ENCODE data around the gene YPEL4. TPM values are rescaled to one million over a fixed set of nuclear protein-coding genes. Genes with fewer than 3 reads are reported as not detected.
A peak's percentile ranks its signal among the peaks of the same experiment; 100 is the strongest.

The YPEL4 gene
- total RNA-seq, 1 donor from 2014 or later, result 0.48 TPM

DNA sequence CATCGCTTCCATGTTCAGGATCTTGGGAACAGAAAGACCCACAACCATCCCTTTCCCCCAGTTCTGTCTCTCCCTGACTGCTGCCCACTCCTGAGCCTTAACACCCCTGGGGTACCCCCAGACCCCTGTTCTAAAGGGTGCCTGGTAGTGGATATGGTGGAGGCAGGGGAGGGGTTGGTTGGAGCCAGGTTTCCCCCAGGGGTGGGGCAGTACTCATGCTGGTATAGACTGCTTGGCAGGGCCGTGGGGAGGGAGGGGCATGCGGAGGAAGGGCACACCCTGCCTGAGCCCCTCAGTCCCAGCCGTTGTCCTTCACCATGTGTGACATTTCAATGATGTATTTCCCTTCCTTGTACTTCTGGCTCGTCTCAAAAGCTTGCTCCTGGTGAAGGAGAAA is 4.0 kb downstream of the YPEL4 start:
- TF ChIP-seq, protein P1, sequence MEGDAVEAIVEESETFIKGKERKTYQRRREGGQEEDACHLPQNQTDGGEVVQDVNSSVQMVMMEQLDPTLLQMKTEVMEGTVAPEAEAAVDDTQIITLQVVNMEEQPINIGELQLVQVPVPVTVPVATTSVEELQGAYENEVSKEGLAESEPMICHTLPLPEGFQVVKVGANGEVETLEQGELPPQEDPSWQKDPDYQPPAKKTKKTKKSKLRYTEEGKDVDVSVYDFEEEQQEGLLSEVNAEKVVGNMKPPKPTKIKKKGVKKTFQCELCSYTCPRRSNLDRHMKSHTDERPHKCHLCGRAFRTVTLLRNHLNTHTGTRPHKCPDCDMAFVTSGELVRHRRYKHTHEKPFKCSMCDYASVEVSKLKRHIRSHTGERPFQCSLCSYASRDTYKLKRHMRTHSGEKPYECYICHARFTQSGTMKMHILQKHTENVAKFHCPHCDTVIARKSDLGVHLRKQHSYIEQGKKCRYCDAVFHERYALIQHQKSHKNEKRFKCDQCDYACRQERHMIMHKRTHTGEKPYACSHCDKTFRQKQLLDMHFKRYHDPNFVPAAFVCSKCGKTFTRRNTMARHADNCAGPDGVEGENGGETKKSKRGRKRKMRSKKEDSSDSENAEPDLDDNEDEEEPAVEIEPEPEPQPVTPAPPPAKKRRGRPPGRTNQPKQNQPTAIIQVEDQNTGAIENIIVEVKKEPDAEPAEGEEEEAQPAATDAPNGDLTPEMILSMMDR (conservative IDR thresholded peaks at IDR 0.05), result no peak
- no peak for DNase-seq (ENCODE audit: extremely low spot score, unreplicated experiment)
- Mint-ChIP-seq H3K27me3 (peaks cover 46% of the 10 kb centered on the region), H3K4me3 (no peak overlapping the region), H3K27ac (peak overlapping the region; percentile 56), H3K9me3 (no peaks in the 10 kb centered on the region), H3K36me3 (peaks cover 16% of the 10 kb centered on the region), H3K4me1 (ENCODE audit: unreplicated experiment) (peaks cover 77% of the 10 kb centered on the region)

DNA sequence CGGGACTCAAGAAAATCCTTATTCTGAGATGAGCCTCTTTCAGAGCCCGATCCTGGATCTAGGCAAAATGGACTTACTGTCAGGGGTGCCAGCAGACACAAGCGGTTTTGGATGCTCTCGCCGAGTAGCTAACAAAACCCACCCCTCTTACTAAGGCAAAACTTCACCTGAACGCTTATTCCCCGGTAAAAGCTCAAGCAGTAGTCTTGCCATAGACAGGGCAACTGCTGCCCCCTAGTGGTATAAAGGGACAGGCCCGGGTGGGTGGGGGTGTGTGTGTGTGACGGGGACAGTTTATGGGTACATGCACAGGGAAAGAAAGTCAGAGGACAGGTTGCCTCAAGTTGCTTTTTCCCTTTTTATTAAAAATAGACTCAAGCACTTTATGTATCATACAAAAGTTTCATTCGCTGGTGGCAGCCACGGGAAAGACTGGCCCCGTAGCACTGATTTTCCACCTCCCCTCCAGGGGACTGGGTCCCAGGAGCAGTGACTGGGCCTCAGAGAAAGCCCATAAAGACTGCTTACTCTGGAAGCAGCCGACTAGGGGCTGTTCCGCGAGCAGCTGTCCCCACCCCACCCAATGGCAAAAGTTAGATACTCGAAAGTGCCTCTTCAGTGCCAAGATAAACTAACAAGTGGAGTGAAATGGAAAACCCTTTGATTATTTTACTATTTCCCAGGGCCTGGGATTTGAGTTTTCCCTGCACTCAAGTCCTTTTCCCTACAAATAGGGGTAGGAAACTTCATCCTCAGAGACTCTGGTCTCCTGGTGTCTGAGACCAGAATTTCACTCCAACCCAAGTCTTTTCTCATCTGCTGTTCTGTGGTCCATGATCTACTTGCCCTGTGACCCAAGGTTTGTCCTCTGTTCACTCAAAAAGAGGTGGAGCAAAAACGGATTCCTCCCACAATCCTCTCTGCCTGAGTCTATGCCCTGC is 4.7 kb downstream of the YPEL4 start:
- H3K9me3 Mint-ChIP-seq, result no peaks in the 10 kb centered on the region
- TF ChIP-seq, protein P1 (conservative IDR thresholded peaks at IDR 0.05), result peak; percentile 98
- DNase-seq (ENCODE audit: extremely low spot score, unreplicated experiment), result peak; percentile 89
- H3K4me1 Mint-ChIP-seq (ENCODE audit: unreplicated experiment), result peaks cover 75% of the 10 kb centered on the region
- peaks cover 41% of the 10 kb centered on the region for H3K27me3 Mint-ChIP-seq
- peaks cover 17% of the 10 kb centered on the region for H3K36me3 Mint-ChIP-seq
- H3K4me3 Mint-ChIP-seq, result peak overlapping the region; percentile 28
- H3K27ac Mint-ChIP-seq, result peak overlapping the region; percentile 59

DNA sequence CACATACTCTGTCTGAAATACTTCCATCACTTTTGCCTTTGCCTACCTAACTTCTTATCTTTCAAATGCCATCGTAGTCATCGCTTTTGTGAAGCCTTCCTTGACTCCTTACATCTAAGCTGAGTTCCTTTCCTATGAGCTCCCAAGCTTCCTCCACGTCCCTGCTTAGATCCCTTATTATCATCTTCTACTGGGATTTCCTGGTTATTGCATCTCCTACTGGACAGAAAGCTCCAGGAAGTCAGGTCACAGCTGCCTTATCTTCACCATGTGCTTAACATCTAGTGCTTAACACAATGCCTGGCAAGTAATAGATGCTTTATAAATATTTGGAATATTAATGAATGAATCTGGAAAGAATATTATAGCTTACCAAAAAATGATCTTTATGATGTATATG is 5.9 kb downstream of the YPEL4 start:
- Mint-ChIP-seq H3K4me1 (ENCODE audit: unreplicated experiment) (peaks cover 65% of the 10 kb centered on the region), H3K4me3 (peak overlapping the region; percentile 29), H3K27ac (peak overlapping the region; percentile 35), H3K9me3 (no peaks in the 10 kb centered on the region), H3K27me3 (peaks cover 30% of the 10 kb centered on the region), H3K36me3 (peaks cover 17% of the 10 kb centered on the region)
- TF ChIP-seq, protein P1 (conservative IDR thresholded peaks at IDR 0.05), result peak; percentile 10
- DNase-seq (ENCODE audit: extremely low spot score, unreplicated experiment), result no peak

DNA sequence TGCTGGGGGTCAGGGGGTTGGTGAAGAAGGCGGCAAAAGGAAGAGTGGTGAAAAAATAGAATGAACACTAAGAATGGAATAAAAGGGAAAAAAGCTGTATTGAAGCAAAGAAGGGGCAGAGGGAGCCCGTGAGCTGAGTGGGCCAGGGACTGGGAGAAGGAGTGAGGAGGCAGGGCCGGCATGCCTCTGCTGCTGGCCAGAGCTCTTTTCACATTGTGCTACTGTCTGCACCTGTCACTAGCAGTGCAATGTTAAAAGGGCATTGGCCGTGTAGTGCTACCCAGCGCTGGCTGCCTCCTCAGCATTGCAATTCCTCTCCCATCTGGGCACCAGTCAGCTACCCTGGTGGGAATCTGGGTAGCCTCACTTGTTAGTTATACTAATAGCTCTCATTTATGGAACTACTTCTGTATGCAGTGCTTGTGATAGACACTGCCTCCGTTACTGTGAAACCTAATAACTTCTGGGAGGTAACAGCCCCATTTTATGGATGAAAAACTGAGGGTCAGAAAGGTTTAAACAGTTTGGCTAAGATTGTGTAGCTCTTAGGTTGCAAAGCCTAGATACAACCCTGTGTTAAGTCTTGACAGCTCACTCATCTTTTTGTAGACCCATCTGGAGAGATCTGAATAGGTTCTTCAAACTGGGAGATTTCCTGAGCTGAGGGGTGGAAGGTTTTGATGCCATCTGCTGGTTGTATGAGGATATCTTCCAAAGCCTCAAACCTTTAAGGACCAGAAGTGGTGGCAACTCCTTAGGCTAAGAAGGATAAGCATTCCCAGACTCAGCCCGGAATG is 8.5 kb downstream of the YPEL4 start:
- DNase-seq (ENCODE audit: extremely low spot score, unreplicated experiment), result no peak
- peak overlapping the region; percentile 98 for H3K4me3 Mint-ChIP-seq
- no peaks in the 10 kb centered on the region for H3K9me3 Mint-ChIP-seq
- peak overlapping the region; percentile 98 for H3K27ac Mint-ChIP-seq
- peaks cover 4% of the 10 kb centered on the region for H3K27me3 Mint-ChIP-seq
- TF ChIP-seq, protein P1 (conservative IDR thresholded peaks at IDR 0.05), result peak; percentile 65
- peaks cover 53% of the 10 kb centered on the region for H3K4me1 Mint-ChIP-seq (ENCODE audit: unreplicated experiment)
- H3K36me3 Mint-ChIP-seq, result peaks cover 17% of the 10 kb centered on the region

GRCh38 chr11:57640068-57640800 is 9.5 kb downstream of the YPEL4 start:
- no peaks in the 10 kb centered on the region for H3K9me3 Mint-ChIP-seq
- peak overlapping the region; percentile 98 for H3K27ac Mint-ChIP-seq
- H3K27me3 Mint-ChIP-seq, result no peaks in the 10 kb centered on the region
- peaks cover 44% of the 10 kb centered on the region for H3K4me1 Mint-ChIP-seq (ENCODE audit: unreplicated experiment)
- DNase-seq (ENCODE audit: extremely low spot score, unreplicated experiment), result no peak
- TF ChIP-seq, protein P1 (conservative IDR thresholded peaks at IDR 0.05), result no peak
- H3K36me3 Mint-ChIP-seq, result peaks cover 17% of the 10 kb centered on the region
- peak overlapping the region; percentile 98 for H3K4me3 Mint-ChIP-seq

Measured in type B pancreatic cell (in vitro differentiated cells).